HCT116 (cell line): Measurements from ENCODE around the gene RGS12. TPM values are rescaled to one million over a fixed set of nuclear protein-coding genes. Genes with fewer than 3 reads are reported as not detected.

Experiments used
- ATAC-seq: fragments of 200-7000 bp; cut with Tn5 transposase; 2 replicates; pipeline ENCODE4 v1.9.1; 2020; ENCODE audit warnings: mild to moderate bottlenecking, moderate library complexity
- BruUV-seq: library from RNA; stranded (reverse); fragments of 400-500 nt; replicated peaks from 2 replicates; lab custom pipeline; 2021; lab: Mats Ljungman, UMichigan
- CTCF ChIA-PET: fragments of 300-600 bp; sonication (Branson Sonifier 250); formaldehyde crosslinking; loops from one replicate; lab custom pipeline; 2021; ENCODE audit warnings: antibody characterized with exemption; lab: Charles Lee
- POLR2A ChIA-PET: fragments of 300-600, 350-600 bp; sonication (Branson Sonifier 250); formaldehyde crosslinking; loops from one replicate; lab custom pipeline; 2021; ENCODE audit warnings: antibody characterized with exemption; lab: Charles Lee
- RAD21 ChIA-PET, 2 experiments: fragments of 300-600 bp; sonication (Branson Sonifier 250); formaldehyde crosslinking; loops; one replicate each; lab custom pipeline; 2023; ENCODE audit warnings: low total read pairs in 2 of 2; ENCODE audit not compliant: uncharacterized antibody in 2 of 2, unreplicated experiment in 2 of 2, low non-redundant PET in 1 of 2; lab: Charles Lee
- DNase-seq: peaks from one replicate; pipeline ENCODE4 v3.0.0-alpha.2; 2010; ENCODE audit warnings: low read depth, low spot score
- H2AFZ ChIP-seq: fragments of 200-600 bp; shearing (Covaris generic), sonication (generic); 2 replicates; pipeline ENCODE4 v1.6.1; 2017; ENCODE audit warnings: low read depth, mixed run types, mixed read lengths, antibody characterized with exemption, low read length; ENCODE audit not compliant: poor library complexity, severe bottlenecking
- H3K27ac ChIP-seq: 2 replicates; pipeline ENCODE4 v1.5.1; 2012; ENCODE audit warnings: low read depth, low read length
- H3K27me3 ChIP-seq: fragments of 200-600 bp; sonication (generic); 2 replicates; pipeline ENCODE4 v1.6.1; 2016; ENCODE audit warnings: mixed run types, low read length, mixed read lengths; ENCODE audit not compliant: insufficient read depth
- H3K36me3 ChIP-seq, 2 experiments: fragments of 200-500 bp in 1 of 2; fragments of 200-600 bp in 1 of 2; sonication (Bioruptor generic) in 1 of 2; sonication (generic) in 1 of 2; 2 replicates each; pipeline versions ENCODE4 v1.5.1 to v1.6.1; 2014 to 2016; ENCODE audit warnings: low read length in 2 of 2, inconsistent platforms in 1 of 2, mixed read lengths in 1 of 2, mixed run types in 1 of 2; ENCODE audit not compliant: insufficient read depth in 2 of 2, control insufficient read depth in 1 of 2
- H3K4me1 ChIP-seq, 2 experiments: fragments of 200-600 bp in 1 of 2; sonication (generic) in 1 of 2; 2 replicates each; pipeline versions ENCODE4 v1.5.1 to v1.6.1; 2012 to 2017; ENCODE audit warnings: low read length in 2 of 2, inconsistent platforms in 1 of 2, mild to moderate bottlenecking in 1 of 2, mixed read lengths in 1 of 2, mixed run types in 1 of 2, moderate library complexity in 1 of 2; ENCODE audit not compliant: insufficient read depth in 2 of 2, control insufficient read depth in 1 of 2
- H3K4me2 ChIP-seq: fragments of 200-600 bp; sonication (generic); 2 replicates; pipeline ENCODE4 v1.6.1; 2017; ENCODE audit warnings: mixed run types, low read length, mixed read lengths
- H3K4me3 ChIP-seq, 2 experiments: fragments of 200-600 bp in 1 of 2; sonication (generic) in 1 of 2; replicated peaks in 1 of 2; 2 replicates each; pipeline ENCODE4 v1.5.1; 2011 to 2016; ENCODE audit warnings: low read length in 2 of 2, control low read depth in 1 of 2, low read depth in 1 of 2, mild to moderate bottlenecking in 1 of 2, mixed read lengths in 1 of 2, mixed run types in 1 of 2
- H3K79me2 ChIP-seq: fragments of 200-600 bp; sonication (generic); 2 replicates; pipeline ENCODE4 v1.6.1; 2017; ENCODE audit warnings: mild to moderate bottlenecking, mixed run types, low read length, moderate library complexity, mixed read lengths; ENCODE audit not compliant: insufficient read depth
- H3K9ac ChIP-seq: fragments of 200-600 bp; sonication (generic); 2 replicates; pipeline ENCODE4 v1.6.1; 2016; ENCODE audit warnings: low read length, mixed read lengths
- H3K9me2 ChIP-seq: fragments of 200-600 bp; sonication (generic), shearing (Covaris generic); 2 replicates; pipeline ENCODE4 v1.6.1; 2017; ENCODE audit warnings: mixed run types, mild to moderate bottlenecking, moderate library complexity; ENCODE audit not compliant: insufficient read depth
- H3K9me3 ChIP-seq, 2 experiments: fragments of 200-500 bp in 1 of 2; fragments of 200-600 bp in 1 of 2; sonication (Bioruptor generic) in 1 of 2; sonication (generic) in 1 of 2; 2 replicates each; pipeline ENCODE4 v1.6.1; 2014 to 2017; ENCODE audit warnings: low read length in 2 of 2, mixed read lengths in 2 of 2, inconsistent platforms in 1 of 2, low read depth in 1 of 2, mild to moderate bottlenecking in 1 of 2, mixed run types in 1 of 2, moderate library complexity in 1 of 2; ENCODE audit not compliant: control insufficient read depth in 1 of 2, insufficient read depth in 1 of 2
- H4K20me1 ChIP-seq: fragments of 200-600 bp; sonication (generic), shearing (Covaris generic); 2 replicates; pipeline ENCODE4 v1.6.1; 2017; ENCODE audit warnings: mixed run types, mild to moderate bottlenecking, moderate library complexity; ENCODE audit not compliant: insufficient read depth
- CBX3 ChIP-seq: IDR thresholded peaks from 2 replicates; pipeline ENCODE4 v1.6.1; 2012; ENCODE audit warnings: low read depth
- EZH2 ChIP-seq: fragments of 200-600 bp; sonication (generic); IDR thresholded peaks from 2 replicates; pipeline ENCODE4 v1.6.1; 2017; ENCODE audit warnings: antibody characterized with exemption, mixed run types
- FOSL1 ChIP-seq: IDR thresholded peaks from 2 replicates; pipeline ENCODE4 v1.6.1; 2012; ENCODE audit warnings: low read depth
- JUND ChIP-seq: IDR thresholded peaks from 2 replicates; pipeline ENCODE4 v1.6.1; 2012
- MAX ChIP-seq: IDR thresholded peaks from 2 replicates; pipeline ENCODE4 v1.6.1; 2012
- POLR2A ChIP-seq: IDR thresholded peaks from 2 replicates; pipeline ENCODE4 v1.7.0; 2011; ENCODE audit warnings: borderline replicate concordance; ENCODE audit not compliant: insufficient read depth, insufficient read length; ENCODE audit errors: extremely low read depth
- SIN3A ChIP-seq: IDR thresholded peaks from 2 replicates; pipeline ENCODE4 v1.6.1; 2012; ENCODE audit warnings: low read depth
- SRF ChIP-seq: IDR thresholded peaks from 2 replicates; pipeline ENCODE4 v1.6.1; 2012; ENCODE audit warnings: low read depth
- TCF7L2 ChIP-seq: IDR thresholded peaks from 2 replicates; pipeline ENCODE4 v1.7.0; 2011; ENCODE audit warnings: borderline replicate concordance, inconsistent platforms; ENCODE audit not compliant: insufficient read depth, insufficient read length; ENCODE audit errors: extremely low read depth
- YY1 ChIP-seq: IDR thresholded peaks from 2 replicates; pipeline ENCODE4 v1.6.1; 2011; ENCODE audit warnings: low read length, low read depth, moderate library complexity, mild to moderate bottlenecking; ENCODE audit not compliant: insufficient replicate concordance; ENCODE audit errors: extremely low read depth
- ZBTB33 ChIP-seq: IDR thresholded peaks from 2 replicates; pipeline ENCODE4 v1.6.1; 2011; ENCODE audit warnings: mild to moderate bottlenecking, low read length, moderate library complexity; ENCODE audit not compliant: insufficient replicate concordance; ENCODE audit errors: extremely low read depth
- ZFX ChIP-seq: fragments of 450-650 bp; IDR thresholded peaks from 2 replicates; pipeline ENCODE4 v1.6.1; 2017
- ZNF274 ChIP-seq: fragments of 200-500 bp; sonication (Bioruptor generic); IDR thresholded peaks from 2 replicates; pipeline ENCODE4 v1.6.1; 2014; ENCODE audit warnings: mild to moderate bottlenecking, low read depth, low read length, inconsistent platforms
- intact Hi-C: fragments of 100-400 bp; cut with micrococcal nuclease; formaldehyde crosslinking; loops from 2 replicates; pipeline ENCODE4 v1.10.0; 2022
- total RNA-seq: library from RNA; stranded (reverse); gene quantifications from one replicate; pipeline ENCODE4 v1.2.1, GENCODE V29; 2021; ENCODE audit not compliant: unreplicated experiment

Gene RGS12
- total RNA-seq, 1 experiment from 2014 or later: 22.2 TPM

- Histone ChIP-seq H3K4me3 (no peak overlapping the region), H3K79me2 (peaks cover 22% of the 10 kb centered on the region), H3K4me1 (peaks cover 5 to 11% of the 10 kb centered on the region in 2 experiments; a peak in 3 of 4 replicates), H3K27me3 (no peaks in the 10 kb centered on the region), H3K9me2 (no peaks in the 10 kb centered on the region), H3K4me2 (no peak overlapping the region), H3K9me3 (no peaks in the 10 kb centered on the region; a peak in 1 of 4 replicates), H2AFZ (no peak overlapping the region), H3K27ac (no peak overlapping the region), H4K20me1 (no peaks in the 10 kb centered on the region), H3K36me3 (no peaks in the 10 kb centered on the region), H3K9ac (no peak overlapping the region)
- no peak for DNase-seq
- CTCF ChIA-PET: no interaction called here
- POLR2A ChIA-PET: no interaction called here
- RAD21 ChIA-PET: no interaction called here
- ATAC-seq: no peak
- TF ChIP-seq ZNF274 (no peak), SRF (no peak), ZFX (no peak), SIN3A (no peak), JUND (no peak), FOSL1 (no peak)
- intact Hi-C loops: no loop called here
- BruUV-seq: no TSS peak
Observed at GRCh38 chr4:3297066-3297859, 4.4 kb downstream of the RGS12 start.

- RAD21 ChIA-PET: no interaction called here
- H4K20me1 ChIP-seq: no peaks in the 10 kb centered on the region
- TF ChIP-seq ZNF274 (no peak), ZBTB33 (no peak), JUND (no peak), TCF7L2 (no peak), MAX (no peak), CBX3 (no peak), POLR2A (no peak), YY1 (no peak), EZH2 (no peak), SIN3A (no peak)
- peaks cover 0 to 2% of the 10 kb centered on the region in 2 experiments; a peak in 3 of 4 replicates for H3K4me1 ChIP-seq
- H3K27me3 ChIP-seq: no peaks in the 10 kb centered on the region
- POLR2A ChIA-PET: no interaction called here
- no peak overlapping the region for H3K4me3 ChIP-seq
- H3K9me2 ChIP-seq: no peaks in the 10 kb centered on the region
- peaks cover 16% of the 10 kb centered on the region for H3K79me2 ChIP-seq
- CTCF ChIA-PET: no interaction called here
- H3K27ac ChIP-seq: no peak overlapping the region
- DNase-seq (no peak), ATAC-seq (no peak)
- H3K9ac ChIP-seq: no peak overlapping the region
- no peak overlapping the region for H3K4me2 ChIP-seq
- intact Hi-C loops: no loop called here
- no peaks in the 10 kb centered on the region for H3K36me3 ChIP-seq
- H3K9me3 ChIP-seq: no peaks in the 10 kb centered on the region; a peak in 1 of 4 replicates
- no peak overlapping the region for H2AFZ ChIP-seq
- no TSS peak for BruUV-seq
Observed at GRCh38 chr4:3299122-3299975, 6.5 kb downstream of the RGS12 start.
